ENCODE results near the gene RIPPLY3.
A peak's percentile ranks its signal among the peaks of the same experiment; 100 is the strongest.
"Not testable (repeated sequence)": the region's sequence is repeated elsewhere in the genome, so short reads cannot be mapped to it uniquely, and the experiment has no call there.

Gene RIPPLY3

DNA sequence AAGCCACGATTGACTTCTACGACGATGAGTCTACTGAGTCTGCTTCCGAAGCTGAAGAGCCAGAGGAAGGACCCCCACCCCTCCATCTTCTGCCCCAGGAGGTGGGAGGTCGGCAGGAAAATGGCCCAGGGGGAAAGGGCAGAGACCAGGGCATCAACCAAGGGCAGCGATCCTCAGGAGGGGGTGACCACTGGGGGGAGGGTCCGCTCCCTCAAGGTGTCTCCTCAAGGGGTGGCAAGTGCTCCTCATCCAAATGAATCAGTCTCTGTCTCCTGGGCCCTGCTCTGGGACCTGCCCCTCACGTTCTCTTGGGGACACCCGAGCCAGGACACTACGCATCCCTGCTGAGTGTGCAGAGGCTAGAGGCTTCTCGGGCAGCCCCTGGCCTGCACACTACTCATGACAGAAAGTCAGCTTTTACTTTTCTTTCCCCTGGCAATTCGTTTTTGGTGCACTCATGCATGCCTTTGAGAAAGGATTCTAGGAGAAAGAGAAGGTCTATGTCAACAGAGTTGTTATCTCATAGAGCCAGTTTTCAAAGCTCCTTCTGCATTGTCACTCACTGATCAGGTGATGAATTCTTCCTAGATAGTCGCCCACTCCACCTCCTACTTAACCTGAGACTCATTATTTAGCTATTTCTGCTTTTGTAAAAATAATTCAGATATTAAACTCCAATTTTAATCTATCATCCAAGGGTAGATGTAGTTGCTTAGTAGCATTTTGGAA, 11.6 kb downstream of the RIPPLY3 start:
- TF ChIP-seq, protein P1, sequence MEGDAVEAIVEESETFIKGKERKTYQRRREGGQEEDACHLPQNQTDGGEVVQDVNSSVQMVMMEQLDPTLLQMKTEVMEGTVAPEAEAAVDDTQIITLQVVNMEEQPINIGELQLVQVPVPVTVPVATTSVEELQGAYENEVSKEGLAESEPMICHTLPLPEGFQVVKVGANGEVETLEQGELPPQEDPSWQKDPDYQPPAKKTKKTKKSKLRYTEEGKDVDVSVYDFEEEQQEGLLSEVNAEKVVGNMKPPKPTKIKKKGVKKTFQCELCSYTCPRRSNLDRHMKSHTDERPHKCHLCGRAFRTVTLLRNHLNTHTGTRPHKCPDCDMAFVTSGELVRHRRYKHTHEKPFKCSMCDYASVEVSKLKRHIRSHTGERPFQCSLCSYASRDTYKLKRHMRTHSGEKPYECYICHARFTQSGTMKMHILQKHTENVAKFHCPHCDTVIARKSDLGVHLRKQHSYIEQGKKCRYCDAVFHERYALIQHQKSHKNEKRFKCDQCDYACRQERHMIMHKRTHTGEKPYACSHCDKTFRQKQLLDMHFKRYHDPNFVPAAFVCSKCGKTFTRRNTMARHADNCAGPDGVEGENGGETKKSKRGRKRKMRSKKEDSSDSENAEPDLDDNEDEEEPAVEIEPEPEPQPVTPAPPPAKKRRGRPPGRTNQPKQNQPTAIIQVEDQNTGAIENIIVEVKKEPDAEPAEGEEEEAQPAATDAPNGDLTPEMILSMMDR (conservative IDR thresholded peaks at IDR 0.05; ENCODE audit: control insufficient read depth, insufficient read depth, low read depth, low read length), result no peak
- no peak for DNase-seq (ENCODE audit: low read depth)
- no peak overlapping the region for H3K4me3 ChIP-seq (ENCODE audit: control insufficient read depth, low read depth, low read length)

DNA sequence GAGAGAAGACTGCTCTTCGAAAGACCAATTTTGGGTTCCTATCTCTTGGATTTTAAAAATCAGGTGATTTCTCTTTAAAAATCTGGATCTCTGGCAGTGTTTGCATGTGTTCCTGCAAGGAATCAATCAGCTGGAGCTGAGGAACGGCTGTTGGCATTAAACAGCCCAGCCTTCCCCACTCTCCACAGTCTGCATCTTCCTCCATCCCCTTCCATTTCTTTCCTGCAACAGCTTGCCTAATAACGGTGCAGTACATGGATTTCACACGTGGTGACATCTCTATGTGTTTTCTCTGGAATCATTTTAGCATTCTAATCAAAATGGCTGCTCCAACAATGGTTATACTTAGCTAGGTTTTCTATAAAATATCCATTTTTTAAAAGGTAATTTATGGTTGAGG, 20.0 kb downstream of the RIPPLY3 start:
- no peak for DNase-seq (ENCODE audit: low read depth)
- H3K4me3 ChIP-seq (ENCODE audit: control insufficient read depth, low read depth, low read length), result no peak overlapping the region
- TF ChIP-seq, protein P1 (conservative IDR thresholded peaks at IDR 0.05; ENCODE audit: control insufficient read depth, insufficient read depth, low read depth, low read length), result no peak

DNA sequence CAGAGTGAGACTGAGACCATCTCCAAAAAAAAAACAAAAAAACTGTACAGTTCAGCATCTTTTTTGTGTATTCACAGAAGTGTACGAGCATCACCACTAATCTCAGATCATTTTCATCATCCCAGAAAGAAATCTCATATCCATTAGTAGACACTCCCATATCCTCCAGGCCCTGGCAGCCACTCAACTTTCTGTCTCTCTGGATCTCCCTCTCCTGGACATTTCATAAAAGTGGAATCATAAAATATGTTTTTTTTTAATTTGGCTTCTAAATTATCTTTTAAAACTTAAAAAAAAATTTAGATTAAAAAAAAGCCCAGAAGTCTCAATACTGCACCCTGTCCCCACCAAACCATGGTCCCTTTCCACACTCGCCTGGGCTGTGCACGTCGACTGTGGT, 22.1 kb downstream of the RIPPLY3 start:
- H3K4me3 ChIP-seq (ENCODE audit: control insufficient read depth, low read depth, low read length), result no peak overlapping the region
- TF ChIP-seq, protein P1 (conservative IDR thresholded peaks at IDR 0.05; ENCODE audit: control insufficient read depth, insufficient read depth, low read depth, low read length), result peak; percentile 2
- DNase-seq (ENCODE audit: low read depth), result no peak

DNA sequence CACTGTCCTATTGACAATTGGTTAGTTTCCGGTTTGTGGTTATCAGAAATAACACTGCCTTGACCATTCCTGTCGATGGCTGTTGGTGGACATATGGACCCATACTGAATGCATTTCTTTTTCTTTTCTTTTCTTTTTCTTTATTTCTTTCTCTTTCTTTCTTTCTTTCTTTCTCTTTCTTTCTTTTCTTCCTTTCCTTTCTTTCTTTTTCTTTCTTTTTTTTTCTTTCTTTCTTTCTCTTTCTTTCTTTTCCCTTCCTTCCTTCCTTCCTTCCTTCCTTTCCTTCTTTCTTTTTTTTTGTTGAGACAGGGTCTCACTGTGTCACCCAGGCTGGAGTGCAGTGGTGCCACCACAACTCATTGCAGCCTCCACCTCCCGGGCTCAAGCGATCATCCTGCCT, 24.4 kb downstream of the RIPPLY3 start:
- DNase-seq (ENCODE audit: low read depth), result no peak
- TF ChIP-seq, protein P1 (conservative IDR thresholded peaks at IDR 0.05; ENCODE audit: control insufficient read depth, insufficient read depth, low read depth, low read length), result no peak
- H3K4me3 ChIP-seq (ENCODE audit: control insufficient read depth, low read depth, low read length), result no peak overlapping the region

DNA sequence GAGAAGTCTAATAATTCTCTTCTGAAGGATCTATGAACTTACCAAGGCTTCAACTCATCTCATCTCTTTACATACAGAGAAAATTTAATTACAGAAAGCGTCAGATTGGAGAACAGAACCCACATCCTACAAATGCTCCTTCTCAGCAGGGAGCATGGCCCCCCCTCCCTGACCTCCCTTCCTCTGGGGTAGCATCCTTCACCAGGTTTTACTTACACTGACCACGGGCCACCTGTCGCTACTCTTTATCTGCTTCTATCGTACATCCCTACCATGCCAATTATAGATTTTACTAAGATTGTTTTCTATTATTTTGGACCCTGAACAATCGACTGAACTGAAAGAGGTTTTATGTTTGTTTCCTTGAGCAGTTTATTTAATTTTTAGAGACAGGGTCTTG, 25.8 kb downstream of the RIPPLY3 start:
- no peak overlapping the region for H3K4me3 ChIP-seq (ENCODE audit: control insufficient read depth, low read depth, low read length)
- no peak for DNase-seq (ENCODE audit: low read depth)
- TF ChIP-seq, protein P1 (conservative IDR thresholded peaks at IDR 0.05; ENCODE audit: control insufficient read depth, insufficient read depth, low read depth, low read length), result no peak

DNA sequence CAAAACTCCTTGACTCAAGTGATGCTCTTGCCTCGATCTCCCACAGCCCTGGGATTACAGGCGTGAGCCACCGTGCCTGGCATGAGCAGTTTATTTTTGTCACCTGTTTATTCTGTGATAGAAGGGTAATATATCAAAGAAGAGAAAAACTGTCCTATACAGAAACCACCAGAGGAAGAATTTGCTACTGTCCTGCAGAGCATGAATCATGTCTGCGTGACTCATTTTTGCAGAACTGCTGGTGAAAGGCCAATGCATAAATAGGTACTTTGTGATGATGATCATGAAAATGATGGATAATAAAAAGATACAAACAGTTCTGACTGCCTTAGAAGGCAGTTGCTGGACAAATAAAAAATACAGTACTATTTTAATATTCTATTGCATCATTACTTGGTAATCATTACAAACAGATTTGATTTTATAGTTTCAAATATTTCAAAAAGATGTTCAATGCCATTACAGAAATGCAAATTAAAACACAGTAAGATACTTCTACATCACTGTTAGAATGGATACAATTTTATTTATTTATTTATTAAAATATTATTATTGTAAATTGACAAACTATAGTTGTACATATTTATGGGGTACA, 26.5 kb downstream of the RIPPLY3 start:
- TF ChIP-seq, protein P1 (conservative IDR thresholded peaks at IDR 0.05; ENCODE audit: control insufficient read depth, insufficient read depth, low read depth, low read length), result no peak
- H3K4me3 ChIP-seq (ENCODE audit: control insufficient read depth, low read depth, low read length), result no peak overlapping the region
- peak; percentile 75 for DNase-seq (ENCODE audit: low read depth)

DNA sequence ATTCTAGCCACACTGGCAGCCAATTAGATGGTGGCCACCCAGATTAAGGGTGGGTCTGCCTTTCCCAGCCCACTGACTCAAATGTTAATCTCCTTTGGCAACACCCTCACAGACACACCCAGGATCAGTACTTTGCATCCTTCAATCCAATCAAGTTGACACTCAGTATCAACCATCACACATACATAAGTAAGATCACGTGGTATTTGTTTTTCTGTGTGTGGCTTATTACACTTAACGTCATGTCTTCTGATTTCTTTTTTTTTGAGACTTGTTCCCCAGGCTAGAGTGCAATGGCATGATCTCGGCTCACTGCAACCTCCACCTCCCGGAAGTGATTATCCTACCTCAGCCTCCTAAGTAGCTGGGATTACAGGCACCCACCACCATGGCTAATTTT, 27.9 kb downstream of the RIPPLY3 start:
- not testable (repeated sequence) for H3K4me3 ChIP-seq (ENCODE audit: control insufficient read depth, low read depth, low read length); DNase-seq (ENCODE audit: low read depth)
